PFSK-1 (cell line): ENCODE results near the gene PGP.

Experiments used
- FOXP2 ChIP-seq: optimal IDR thresholded peaks from 2 replicates; pipeline ENCODE3; 2011; ENCODE audit warnings: borderline replicate concordance, control low read depth, inconsistent platforms; ENCODE audit not compliant: insufficient read depth; ENCODE audit errors: extremely low read length, extremely low read depth
- POLR2AphosphoS5 ChIP-seq: IDR thresholded peaks from 2 replicates; pipeline ENCODE4 v1.6.1; 2012; ENCODE audit warnings: low read depth, mild to moderate bottlenecking, control low read depth, low read length, moderate library complexity
- REST ChIP-seq, 2 experiments: IDR thresholded peaks; 2 replicates each; pipeline versions ENCODE4 v1.6.1 to v1.8.0; 2011 to 2012; ENCODE audit warnings: low read depth in 2 of 2, low read length in 2 of 2, control low read depth in 1 of 2, inconsistent platforms in 1 of 2, mild to moderate bottlenecking in 1 of 2, moderate library complexity in 1 of 2; ENCODE audit not compliant: insufficient read depth in 1 of 2
- SIN3A ChIP-seq: IDR thresholded peaks from 2 replicates; pipeline ENCODE4 v1.6.1; 2012; ENCODE audit warnings: mild to moderate bottlenecking, low read length, moderate library complexity, borderline replicate concordance; ENCODE audit not compliant: insufficient read depth
- TAF1 ChIP-seq: IDR thresholded peaks from 2 replicates; pipeline ENCODE4 v1.6.1; 2012; ENCODE audit warnings: low read length, control low read depth, borderline replicate concordance; ENCODE audit not compliant: insufficient read depth

The PGP gene

DNA sequence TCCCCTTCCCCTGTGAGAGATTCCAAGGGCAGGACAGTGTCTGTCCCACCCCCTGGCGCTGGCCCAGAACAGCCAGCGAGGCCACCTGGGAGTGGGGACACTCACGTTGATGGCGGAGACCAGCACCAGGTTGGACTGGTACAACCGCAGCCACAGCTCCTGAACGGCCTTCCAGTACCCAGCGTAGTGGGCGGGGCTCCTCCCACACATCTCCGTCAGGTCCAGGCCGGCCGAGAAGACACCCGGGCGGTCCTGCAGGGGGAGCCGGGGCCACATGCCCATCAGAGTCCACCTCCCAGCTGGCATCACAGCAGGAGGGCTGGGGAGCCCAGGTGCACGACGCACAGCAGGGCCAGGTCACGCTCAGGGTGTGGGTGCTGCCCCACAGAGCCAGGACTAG is 29.7 kb upstream of the PGP start:
- TF ChIP-seq REST (IDR thresholded peaks at IDR 0.05; ENCODE audit: insufficient read depth in 1 of 2, low read depth in 2 of 2, low read length in 2 of 2) (no peak), FOXP2 (no peak), POLR2AphosphoS5 (no peak), SIN3A (no peak), TAF1 (no peak)

GRCh38 chr16:2243781-2244180 is 29.1 kb upstream of the PGP start:
- no peak for TF ChIP-seq TAF1

DNA sequence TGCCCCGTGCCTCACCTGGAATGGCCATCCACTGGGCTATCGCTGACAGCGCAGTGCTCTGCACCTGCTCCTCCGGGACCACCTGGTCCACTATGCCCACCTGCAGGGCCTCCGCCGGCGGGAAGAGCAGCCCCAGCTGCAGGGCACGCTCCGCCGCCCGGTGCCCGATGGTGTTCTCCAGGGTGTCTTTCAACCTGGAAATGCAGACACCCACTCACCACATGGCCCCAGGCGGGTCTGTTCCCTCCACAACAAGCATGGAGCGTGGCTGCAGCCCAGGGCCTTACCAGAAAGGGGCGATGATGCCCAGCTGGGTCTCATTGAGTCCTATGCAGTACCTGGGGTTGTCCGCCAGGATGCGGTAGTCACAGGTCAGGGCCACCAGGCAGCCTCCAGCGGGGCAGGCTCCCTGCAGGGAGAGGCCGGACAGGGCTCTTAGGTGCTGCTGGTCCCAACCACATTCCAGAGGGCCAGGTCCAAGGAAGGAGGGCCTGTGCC is 28.4 kb upstream of the PGP start:
- TF ChIP-seq FOXP2 (no peak), POLR2AphosphoS5 (no peak), TAF1 (no peak), REST (IDR thresholded peaks at IDR 0.05; ENCODE audit: insufficient read depth in 1 of 2, low read depth in 2 of 2, low read length in 2 of 2) (no peak), SIN3A (no peak)

GRCh38 chr16:2242598-2242997 is 28.0 kb upstream of the PGP start:
- TF ChIP-seq POLR2AphosphoS5 (no peak), FOXP2 (no peak), SIN3A (no peak), REST (IDR thresholded peaks at IDR 0.05; ENCODE audit: insufficient read depth in 1 of 2, low read depth in 2 of 2, low read length in 2 of 2) (no peak), TAF1 (no peak)

- no peak; the same call in 1 of the 2 replicates for TF ChIP-seq POLR2AphosphoS5
- no peak for TF ChIP-seq SIN3A
- TF ChIP-seq TAF1: no peak
- no peak for TF ChIP-seq REST (IDR thresholded peaks at IDR 0.05; ENCODE audit: insufficient read depth in 1 of 2, low read depth in 2 of 2, low read length in 2 of 2)
- no peak for TF ChIP-seq FOXP2
These were observed 24.4 kb upstream of the PGP start for GRCh38 chr16:2238838-2239675.
